ENCODE measurements around the gene TNFRSF18.

- TF ChIP-seq CTCF (IDR thresholded peaks at IDR 0.05) (no peak), POLR2A (IDR thresholded peaks at IDR 0.05) (no peak)
Measured at GRCh38 chr1:1164701-1165451, 41.5 kb downstream of the TNFRSF18 start.
